B cell (primary cell): ENCODE data around the gene TMC2. TPM values are rescaled to one million over a fixed set of nuclear protein-coding genes. Genes with fewer than 3 reads are reported as not detected.
"Not testable (repeated sequence)": the region's sequence is repeated elsewhere in the genome, so short reads cannot be mapped to it uniquely, and the experiment has no call there.

ENCODE experiments used
- ATAC-seq: fragments of 200-7000 bp; cut with Tn5 transposase; one replicate; pipeline ENCODE4 v1.10.0; 2021; ENCODE audit warnings: low read depth, mild to moderate bottlenecking, moderate number of reproducible peaks, moderate library complexity
- CTCF ChIA-PET: fragments of 350-600 bp; sonication (Branson Sonifier 250); formaldehyde crosslinking; loops from one replicate; lab custom pipeline; 2021; ENCODE audit warnings: antibody characterized with exemption, inconsistent platforms; lab: Charles Lee
- POLR2A ChIA-PET: fragments of 350-600 bp; sonication (Branson Sonifier 250); formaldehyde crosslinking; loops from one replicate; lab custom pipeline; 2021; ENCODE audit warnings: antibody characterized with exemption; lab: Charles Lee
- DNase-seq: peaks from one replicate; pipeline ENCODE4 v3.0.0; 2013
- H2AFZ ChIP-seq: 2 replicates; pipeline ENCODE4 v1.6.1; 2012; ENCODE audit warnings: mild to moderate bottlenecking, low read depth, low read length; ENCODE audit not compliant: insufficient read depth, poor library complexity, severe bottlenecking
- H3K27ac ChIP-seq, 2 donors: 1 replicate in 1 of 2; 2 replicates in 1 of 2; pipeline ENCODE4 v1.5.1; 2012 to 2013; ENCODE audit warnings: low read length in 2 of 2, mild to moderate bottlenecking in 2 of 2, moderate library complexity in 1 of 2
- H3K27me3 ChIP-seq, 4 experiments: fragments of 200-600 bp in 1 of 4; sonication (generic) in 1 of 4; replicated peaks in 1 of 4; 1 replicate in 2 of 4; 2 replicates in 2 of 4; pipeline versions ENCODE4 v1.6.1 to v1.7.0; 2013 to 2016; ENCODE audit warnings: low read length in 3 of 4, mild to moderate bottlenecking in 2 of 4, mixed read lengths in 1 of 4, moderate library complexity in 1 of 4; ENCODE audit not compliant: insufficient read depth in 4 of 4, control insufficient read depth in 3 of 4; ENCODE audit errors: control extremely low read depth in 1 of 4
- H3K36me3 ChIP-seq, 2 experiments: replicated peaks in 1 of 2; 1 replicate in 1 of 2; 2 replicates in 1 of 2; pipeline versions ENCODE4 v1.6.1 to v1.7.1; 2013; ENCODE audit warnings: low read length in 1 of 2; ENCODE audit not compliant: insufficient read depth in 2 of 2, control insufficient read depth in 1 of 2; ENCODE audit errors: control extremely low read depth in 1 of 2, extremely low read depth in 1 of 2
- H3K4me1 ChIP-seq, 2 donors: fragments of 200-600 bp in 1 of 2; sonication (generic) in 1 of 2; 1 replicate in 1 of 2; 2 replicates in 1 of 2; pipeline versions ENCODE4 v1.5.1 to v1.6.1; 2013 to 2017; ENCODE audit warnings: low read length in 2 of 2; ENCODE audit not compliant: control insufficient read depth in 2 of 2, insufficient read depth in 2 of 2
- H3K4me2 ChIP-seq: replicated peaks from 2 replicates; pipeline ENCODE3; 2012; ENCODE audit warnings: mild to moderate bottlenecking, low read depth, low read length; ENCODE audit not compliant: poor library complexity, severe bottlenecking
- H3K4me3 ChIP-seq, 5 experiments: fragments of 200-600 bp in 1 of 5; sonication (generic) in 1 of 5; 1 replicate in 3 of 5; 2 replicates in 2 of 5; pipeline versions ENCODE4 v1.5.1 to v1.7.0; 2011 to 2016; ENCODE audit warnings: low read length in 4 of 5, mild to moderate bottlenecking in 4 of 5, low read depth in 2 of 5, control low read depth in 1 of 5, moderate library complexity in 1 of 5; ENCODE audit not compliant: insufficient read depth in 1 of 5; ENCODE audit errors: control extremely low read depth in 1 of 5, extremely low read depth in 1 of 5
- H3K79me2 ChIP-seq: fragments of 200-600 bp; sonication (generic); one replicate; pipeline ENCODE4 v1.6.0; 2016; ENCODE audit warnings: low read length; ENCODE audit not compliant: control insufficient read depth, insufficient read depth
- H3K9ac ChIP-seq: fragments of 200-600 bp; sonication (generic); 2 replicates; pipeline ENCODE4 v1.6.1; 2017; ENCODE audit warnings: mild to moderate bottlenecking, low read length, moderate library complexity
- H3K9me3 ChIP-seq, 3 donors: one replicate each; pipeline versions ENCODE4 v1.6.1 to v1.7.1; 2013; ENCODE audit warnings: low read length in 2 of 3; ENCODE audit not compliant: control insufficient read depth in 2 of 3, insufficient read depth in 1 of 3; ENCODE audit errors: control extremely low read depth in 1 of 3
- H4K20me1 ChIP-seq: 2 replicates; pipeline ENCODE4 v1.6.0; 2012; ENCODE audit warnings: mild to moderate bottlenecking, low read length; ENCODE audit not compliant: insufficient read depth, control insufficient read depth, poor library complexity, severe bottlenecking
- H3K27ac Mint-ChIP-seq: one replicate; pipeline ENCODE4 v1.8.0; 2021; ENCODE audit warnings: mixed read lengths
- H3K27me3 Mint-ChIP-seq: one replicate; pipeline ENCODE4 v1.8.0; 2021; ENCODE audit warnings: mixed read lengths
- H3K4me1 Mint-ChIP-seq: one replicate; pipeline ENCODE4 v1.8.0; 2021; ENCODE audit warnings: mixed read lengths
- H3K4me3 Mint-ChIP-seq: one replicate; pipeline ENCODE4 v1.8.0; 2021; ENCODE audit warnings: mixed read lengths
- H3K9me3 Mint-ChIP-seq: one replicate; pipeline ENCODE4 v1.8.0; 2022; ENCODE audit warnings: mixed read lengths; ENCODE audit not compliant: insufficient read depth
- CTCF ChIP-seq: fragments of 200-600 bp; IDR thresholded peaks from one replicate; pipeline ENCODE4 v1.8.0; 2022; ENCODE audit warnings: antibody characterized with exemption, mild to moderate bottlenecking
- EZH2 ChIP-seq: IDR thresholded peaks from 2 replicates; pipeline ENCODE4 v1.6.1; 2012; ENCODE audit warnings: borderline replicate concordance, low read depth, mild to moderate bottlenecking, moderate library complexity, low read length; ENCODE audit not compliant: insufficient read depth, poor library complexity, severe bottlenecking
- WGBS: methylation state at CpG from one replicate; pipeline ENCODE4 v1.1.5; 2013; ENCODE audit warnings: missing lambda C conversion rate; ENCODE audit not compliant: insufficient coverage; 5-methylcytosine and 5-hydroxymethylcytosine counted together
- intact Hi-C: fragments of 100-400 bp; cut with micrococcal nuclease; formaldehyde crosslinking; loops from one replicate; pipeline ENCODE4 v1.10.0; 2022
- polyA plus RNA-seq: library from polyadenylated mRNA; depleted of rRNA; stranded (reverse); fragments of >200 nt; gene quantifications from 2 replicates; pipeline ENCODE4 v1.2.3, GENCODE V29; 2012
- total RNA-seq, 2 donors: library from RNA; stranded (reverse); fragments of 120-200 nt in 1 of 2; gene quantifications; 1 replicate in 1 of 2; 2 replicates in 1 of 2; pipeline versions ENCODE4 v1.2.3 to v1.2.4, GENCODE V29; 2013 to 2022

The TMC2 gene
- total and polyA plus RNA-seq, 2 donors (not counting 1 experiment from before 2014, with no cell fraction given) = not detected

DNA sequence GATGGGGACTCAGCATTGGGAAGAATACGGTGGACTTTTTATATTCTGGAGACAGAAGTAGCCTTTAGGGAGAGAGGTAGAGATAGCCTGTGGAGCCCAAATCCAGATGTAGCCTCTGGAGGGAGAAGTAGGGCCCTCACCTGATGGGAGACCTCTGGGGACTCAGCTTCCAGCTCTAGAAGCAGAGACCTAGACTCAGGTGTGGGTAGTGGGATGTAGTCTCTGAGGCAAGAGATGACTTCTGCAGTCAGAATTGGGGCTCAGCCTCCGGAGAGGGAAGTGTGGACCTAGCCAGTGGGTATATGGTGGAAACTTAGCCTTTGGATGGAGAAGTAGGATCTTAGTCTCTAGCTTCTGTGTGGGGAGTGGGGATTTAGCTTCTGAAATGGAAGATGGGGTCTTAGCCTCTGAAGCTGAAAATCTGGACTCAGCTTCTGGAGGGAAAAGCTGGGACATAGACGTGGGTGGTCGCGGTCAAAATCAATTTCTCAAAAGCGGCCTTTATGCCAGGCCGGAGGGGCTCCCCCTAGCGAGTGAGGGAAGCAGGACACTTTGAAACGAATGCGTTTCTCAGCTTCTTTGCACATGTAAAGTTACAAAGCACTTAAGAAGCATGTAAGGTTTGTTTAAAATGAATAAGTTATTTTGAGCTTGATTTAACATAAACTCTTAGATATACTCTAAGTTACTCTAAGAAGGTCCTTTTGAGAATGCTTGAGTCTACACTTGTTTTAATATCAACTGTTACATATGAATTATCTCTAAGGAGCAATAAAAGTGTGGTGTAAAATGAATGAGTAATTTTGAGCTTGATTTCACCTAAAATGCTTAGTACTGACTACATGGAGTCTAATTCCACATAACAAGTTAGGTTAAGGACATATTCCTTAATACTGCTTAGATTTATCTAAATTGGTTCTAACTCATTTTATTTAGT lies 14.7 kb upstream of the TMC2 start:
- Histone ChIP-seq H3K79me2 (no peaks in the 10 kb centered on the region), H3K9me3 (no peaks in the 10 kb centered on the region), H2AFZ (peak overlapping the region; percentile 43), H3K4me3 (no peak overlapping the region), H3K27me3 (peaks cover 0 to 14% (median 3%) of the 10 kb centered on the region in 4 experiments), H3K4me1 (peaks cover 9 to 19% of the 10 kb centered on the region in 2 donors), H4K20me1 (no peaks in the 10 kb centered on the region), H3K4me2 (no peak overlapping the region), H3K27ac (no peak overlapping the region), H3K9ac (no peak overlapping the region), H3K36me3 (no peaks in the 10 kb centered on the region)
- TF ChIP-seq EZH2 (no peak), CTCF (peak; percentile 99)
- Mint-ChIP-seq H3K9me3 (no peaks in the 10 kb centered on the region), H3K4me3 (no peak overlapping the region), H3K4me1 (peaks cover 12% of the 10 kb centered on the region), H3K27ac (no peak overlapping the region), H3K27me3 (peaks cover 3% of the 10 kb centered on the region)
- intact Hi-C loops = no loop called here
- DNase-seq = peak; percentile 71
- 18% methylated on average over 10 of the region's 10 CpGs for WGBS
- no peak for ATAC-seq
- POLR2A ChIA-PET = no interaction called here
- CTCF ChIA-PET = interaction anchor here (0.6 to 4.8 kb wide), 21 partner anchors 8 to 1559 kb away, joined by 3 to 48 read pairs (median 4); partner anchors contain the start of genes SNRPB and ZNF343

DNA sequence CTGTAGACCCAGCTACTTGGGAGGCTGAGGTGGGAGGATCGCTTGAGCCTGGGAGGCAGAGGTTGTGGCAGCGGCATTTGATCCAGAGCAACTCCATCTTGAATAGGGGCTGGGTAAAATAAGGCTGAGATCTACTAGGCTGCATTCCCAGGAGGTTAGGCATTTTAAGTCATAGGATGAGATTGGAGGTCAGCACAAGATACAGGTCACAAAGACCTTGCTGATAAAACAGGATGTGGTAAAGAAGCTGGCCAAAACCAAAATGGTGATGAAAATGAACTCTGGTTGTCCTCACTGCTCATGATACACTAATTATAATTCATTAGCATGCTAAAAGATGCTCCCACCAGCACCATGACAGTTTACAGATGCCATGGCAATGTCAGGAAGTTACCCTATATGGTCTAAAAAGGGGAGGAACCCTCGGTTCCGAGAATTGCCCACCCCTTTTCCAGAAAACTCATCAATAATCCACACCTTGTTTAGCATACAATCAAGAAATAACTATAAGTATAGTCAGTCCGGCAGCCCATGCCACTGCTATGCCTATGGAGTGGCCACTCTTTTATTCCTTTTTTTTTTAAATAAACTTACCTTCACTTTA lies 13.4 kb upstream of the TMC2 start:
- H3K27ac ChIP-seq, DNase-seq, intact Hi-C loops, H3K9me3 ChIP-seq, H3K79me2 ChIP-seq, H4K20me1 ChIP-seq, H3K36me3 ChIP-seq, H2AFZ ChIP-seq, H3K9ac ChIP-seq, ATAC-seq, H3K9me3 Mint-ChIP-seq, H3K4me2 ChIP-seq, H3K4me3 ChIP-seq, H3K27me3 Mint-ChIP-seq, H3K27ac Mint-ChIP-seq, H3K4me3 Mint-ChIP-seq: not testable (repeated sequence)
- Histone ChIP-seq H3K27me3 (peaks cover 0 to 14% (median 3%) of the 10 kb centered on the region in 4 experiments), H3K4me1 (peaks cover 9 to 19% of the 10 kb centered on the region in 2 donors)
- peaks cover 12% of the 10 kb centered on the region for H3K4me1 Mint-ChIP-seq
- ChIA-PET CTCF (interaction anchor here (0.6 to 4.8 kb wide), 16 partner anchors 10 to 1356 kb away, joined by 3 to 48 read pairs (median 6); partner anchors contain the start of genes SNRPB and ZNF343), POLR2A (interaction anchor here (0.7 kb wide), 1 partner anchor 46 kb away, joined by 5 read pairs; no protein-coding TSS in a partner anchor)
- WGBS = 100% methylated on average over 2 of the region's 5 CpGs
